ENCODE measurements around the gene OR1F1. TPM values are rescaled to one million over a fixed set of nuclear protein-coding genes. Genes with fewer than 3 reads are reported as not detected.

Gene OR1F1
- total RNA-seq, 1 donor from 2014 or later, result not detected

DNA sequence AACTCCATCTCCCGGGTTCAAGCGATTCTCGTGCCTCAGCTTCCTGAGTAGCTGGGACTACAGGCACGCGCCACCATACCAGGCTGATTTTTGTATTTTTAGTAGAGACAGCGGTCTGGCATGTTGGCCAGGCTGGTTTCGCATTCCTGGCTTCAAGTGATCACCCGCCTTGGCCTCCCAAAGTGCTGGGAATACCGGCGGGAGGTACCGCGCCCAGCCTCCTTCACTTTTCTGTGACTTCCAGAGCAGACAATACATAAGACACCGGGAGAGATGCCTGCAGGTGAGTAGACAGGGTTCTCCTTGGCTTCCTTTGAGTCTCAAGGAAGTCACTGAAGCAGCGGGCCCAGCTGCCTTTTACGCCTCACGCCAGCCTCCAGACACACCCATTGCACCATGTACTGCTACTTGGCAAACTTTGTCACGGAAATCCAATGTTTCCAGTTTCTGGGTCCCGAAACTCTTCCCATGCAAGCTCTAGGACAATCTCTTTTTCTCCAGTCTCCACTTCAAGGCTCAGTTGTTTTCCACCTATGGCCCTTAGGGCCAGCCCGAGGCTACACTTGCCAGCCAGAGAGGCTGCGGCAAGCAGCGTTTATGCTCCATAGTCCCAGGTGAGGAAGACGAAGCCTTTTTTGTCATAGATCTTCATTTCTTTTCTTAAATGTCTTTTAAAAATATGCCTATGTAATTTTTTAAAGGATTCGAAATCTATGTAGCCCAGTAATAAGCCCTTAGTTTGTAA is 886 bp upstream of the OR1F1 start:
- no peak for DNase-seq (ENCODE audit: low spot score, unreplicated experiment)
- H3K4me1 Mint-ChIP-seq (ENCODE audit: low read depth), result peaks cover 9% of the 10 kb centered on the region
- TF ChIP-seq, protein P1, sequence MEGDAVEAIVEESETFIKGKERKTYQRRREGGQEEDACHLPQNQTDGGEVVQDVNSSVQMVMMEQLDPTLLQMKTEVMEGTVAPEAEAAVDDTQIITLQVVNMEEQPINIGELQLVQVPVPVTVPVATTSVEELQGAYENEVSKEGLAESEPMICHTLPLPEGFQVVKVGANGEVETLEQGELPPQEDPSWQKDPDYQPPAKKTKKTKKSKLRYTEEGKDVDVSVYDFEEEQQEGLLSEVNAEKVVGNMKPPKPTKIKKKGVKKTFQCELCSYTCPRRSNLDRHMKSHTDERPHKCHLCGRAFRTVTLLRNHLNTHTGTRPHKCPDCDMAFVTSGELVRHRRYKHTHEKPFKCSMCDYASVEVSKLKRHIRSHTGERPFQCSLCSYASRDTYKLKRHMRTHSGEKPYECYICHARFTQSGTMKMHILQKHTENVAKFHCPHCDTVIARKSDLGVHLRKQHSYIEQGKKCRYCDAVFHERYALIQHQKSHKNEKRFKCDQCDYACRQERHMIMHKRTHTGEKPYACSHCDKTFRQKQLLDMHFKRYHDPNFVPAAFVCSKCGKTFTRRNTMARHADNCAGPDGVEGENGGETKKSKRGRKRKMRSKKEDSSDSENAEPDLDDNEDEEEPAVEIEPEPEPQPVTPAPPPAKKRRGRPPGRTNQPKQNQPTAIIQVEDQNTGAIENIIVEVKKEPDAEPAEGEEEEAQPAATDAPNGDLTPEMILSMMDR (IDR thresholded peaks at IDR 0.05; ENCODE audit: unreplicated experiment), result no peak
- no peaks in the 10 kb centered on the region for H3K36me3 Mint-ChIP-seq (ENCODE audit: insufficient read depth)
- H3K27me3 Mint-ChIP-seq, result peaks cover 90% of the 10 kb centered on the region
- no peaks in the 10 kb centered on the region for H3K9me3 Mint-ChIP-seq (ENCODE audit: low read depth)
- H3K27ac Mint-ChIP-seq, result no peak overlapping the region
- H3K4me3 Mint-ChIP-seq (ENCODE audit: low read depth), result no peak overlapping the region

DNA sequence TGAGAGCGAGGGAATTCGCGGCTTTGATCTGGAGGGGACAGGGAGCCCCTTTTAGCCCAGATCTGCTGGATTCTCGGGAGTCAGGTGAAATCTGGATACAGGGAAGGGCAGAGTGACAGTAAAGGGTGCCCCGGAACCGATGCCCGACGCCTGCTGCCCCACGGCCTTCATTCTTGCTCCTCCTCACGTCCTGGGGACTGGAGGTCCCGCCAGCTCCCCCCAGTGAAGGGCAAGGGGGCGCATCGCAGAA is 596 bp downstream of the OR1F1 start:
- no peak for DNase-seq (ENCODE audit: low spot score, unreplicated experiment)
- H3K4me3 Mint-ChIP-seq (ENCODE audit: low read depth), result peak overlapping the region; percentile 72
- no peaks in the 10 kb centered on the region for H3K9me3 Mint-ChIP-seq (ENCODE audit: low read depth)
- peaks cover 8% of the 10 kb centered on the region for H3K4me1 Mint-ChIP-seq (ENCODE audit: low read depth)
- H3K36me3 Mint-ChIP-seq (ENCODE audit: insufficient read depth), result no peaks in the 10 kb centered on the region
- H3K27ac Mint-ChIP-seq, result no peak overlapping the region
- H3K27me3 Mint-ChIP-seq, result peaks cover 79% of the 10 kb centered on the region
- TF ChIP-seq, protein P1 (IDR thresholded peaks at IDR 0.05; ENCODE audit: unreplicated experiment), result no peak

DNA sequence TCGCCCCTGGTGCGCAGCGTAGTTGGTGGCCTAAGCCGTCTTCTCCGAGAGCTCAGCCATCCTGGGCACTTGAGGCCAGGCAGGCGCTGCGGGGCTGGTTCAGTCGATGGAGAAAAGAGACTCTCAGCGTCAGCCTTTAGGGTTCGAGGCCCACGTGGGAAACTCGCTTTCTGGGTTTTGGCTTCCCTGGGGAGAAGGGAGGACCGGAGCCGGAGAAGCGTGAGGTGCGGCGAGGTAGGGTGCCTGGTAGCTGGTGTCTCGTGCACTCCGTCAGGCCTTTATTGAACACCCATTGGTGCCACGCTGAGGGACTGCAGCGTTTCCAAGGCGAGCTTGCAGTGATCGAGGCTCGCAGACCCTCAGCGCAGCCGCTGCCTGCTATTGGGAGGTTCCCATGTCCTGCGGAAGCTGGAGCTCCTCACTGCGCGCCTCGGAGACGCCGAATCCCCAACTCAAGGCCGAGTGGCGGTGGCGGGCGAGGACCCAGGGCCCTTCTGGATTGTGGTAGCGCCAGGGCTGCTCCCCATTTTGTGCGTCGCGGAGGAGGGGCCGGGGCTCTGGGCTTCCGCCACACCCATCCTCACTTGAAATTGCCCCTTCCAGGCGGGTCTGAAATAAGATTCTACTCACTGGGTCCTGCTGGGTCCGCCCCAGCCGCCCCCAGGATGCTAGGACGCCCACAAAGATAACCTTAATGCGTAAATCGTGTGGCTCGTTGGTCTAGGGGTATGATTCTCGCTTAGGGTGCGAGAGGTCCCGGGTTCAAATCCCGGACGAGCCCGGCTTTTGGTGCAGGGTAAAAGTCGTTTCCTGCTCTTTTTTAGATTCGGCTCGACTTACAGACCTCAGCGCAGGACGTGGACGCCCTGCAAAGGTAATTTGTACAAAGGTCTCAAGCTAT is 1.2 kb downstream of the OR1F1 start:
- peaks cover 5% of the 10 kb centered on the region for H3K4me1 Mint-ChIP-seq (ENCODE audit: low read depth)
- peak overlapping the region; percentile 33 for H3K27ac Mint-ChIP-seq
- TF ChIP-seq, protein P1 (IDR thresholded peaks at IDR 0.05; ENCODE audit: unreplicated experiment), result no peak
- no peak for DNase-seq (ENCODE audit: low spot score, unreplicated experiment)
- H3K36me3 Mint-ChIP-seq (ENCODE audit: insufficient read depth), result no peaks in the 10 kb centered on the region
- no peaks in the 10 kb centered on the region for H3K9me3 Mint-ChIP-seq (ENCODE audit: low read depth)
- peak overlapping the region; percentile 72 for H3K4me3 Mint-ChIP-seq (ENCODE audit: low read depth)
- peaks cover 79% of the 10 kb centered on the region for H3K27me3 Mint-ChIP-seq

DNA sequence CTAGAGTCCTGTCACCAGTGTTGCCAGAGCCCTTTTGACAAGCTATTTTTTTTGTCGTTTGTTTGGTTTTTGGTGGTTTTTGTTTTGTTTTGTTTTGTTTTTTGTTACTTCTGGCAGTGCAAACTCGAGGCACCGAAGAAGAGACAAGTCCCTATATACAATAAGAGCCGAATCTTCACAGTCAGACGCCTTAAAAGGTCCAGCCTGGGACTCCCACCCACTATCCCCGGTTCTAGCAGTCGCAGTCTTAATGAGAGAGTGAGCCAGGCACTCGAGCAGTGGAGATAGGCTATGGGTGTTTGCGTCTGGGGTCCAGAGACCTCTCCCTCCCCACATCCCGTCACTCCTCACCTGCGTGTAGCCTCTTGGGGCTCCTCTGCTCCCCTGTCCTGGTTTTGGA is 1.9 kb downstream of the OR1F1 start:
- H3K4me3 Mint-ChIP-seq (ENCODE audit: low read depth), result peak overlapping the region; percentile 32
- no peaks in the 10 kb centered on the region for H3K9me3 Mint-ChIP-seq (ENCODE audit: low read depth)
- no peaks in the 10 kb centered on the region for H3K36me3 Mint-ChIP-seq (ENCODE audit: insufficient read depth)
- peak overlapping the region; percentile 57 for H3K27ac Mint-ChIP-seq
- TF ChIP-seq, protein P1 (IDR thresholded peaks at IDR 0.05; ENCODE audit: unreplicated experiment), result no peak
- peaks cover 5% of the 10 kb centered on the region for H3K4me1 Mint-ChIP-seq (ENCODE audit: low read depth)
- H3K27me3 Mint-ChIP-seq, result peaks cover 81% of the 10 kb centered on the region
- DNase-seq (ENCODE audit: low spot score, unreplicated experiment), result no peak

DNA sequence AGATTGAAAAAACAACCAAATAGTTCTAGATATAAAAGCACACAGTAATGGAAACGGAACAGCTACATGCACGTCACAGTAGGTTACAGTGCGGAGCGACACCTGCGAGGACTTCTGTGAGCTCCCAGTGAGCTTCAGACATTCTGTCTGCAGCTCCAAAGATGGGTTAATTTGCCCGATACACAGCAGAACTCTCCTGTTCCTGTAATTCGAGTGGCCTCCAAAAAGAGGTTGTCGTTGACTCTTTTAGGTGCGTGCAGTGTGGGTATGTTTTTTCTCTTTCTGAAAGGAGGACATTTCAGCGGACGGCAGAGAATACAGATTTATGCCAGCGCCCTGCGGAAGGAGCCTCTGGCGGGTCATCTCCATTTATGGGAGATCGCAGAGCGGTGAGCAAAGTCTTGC is 2.9 kb downstream of the OR1F1 start:
- no peak for DNase-seq (ENCODE audit: low spot score, unreplicated experiment)
- TF ChIP-seq, protein P1 (IDR thresholded peaks at IDR 0.05; ENCODE audit: unreplicated experiment), result no peak
- Mint-ChIP-seq H3K9me3 (ENCODE audit: low read depth) (no peaks in the 10 kb centered on the region), H3K4me1 (ENCODE audit: low read depth) (peaks cover 5% of the 10 kb centered on the region), H3K4me3 (ENCODE audit: low read depth) (no peak overlapping the region), H3K27ac (no peak overlapping the region), H3K27me3 (peaks cover 82% of the 10 kb centered on the region), H3K36me3 (ENCODE audit: insufficient read depth) (no peaks in the 10 kb centered on the region)
